HEK293T (cell line): ENCODE results near the gene HAGHL.

Source experiments
- CTCF ChIA-PET: fragments of 350-600 bp; formaldehyde crosslinking; extraction: SDS; loops from one replicate; lab custom pipeline; 2021; ENCODE audit warnings: antibody characterized with exemption, inconsistent platforms; lab: Yijun Ruan, JAX
- POLR2A ChIA-PET: fragments of 350-600 bp; formaldehyde crosslinking; extraction: SDS; loops from one replicate; lab custom pipeline; 2020; ENCODE audit warnings: antibody characterized with exemption, inconsistent platforms; lab: Yijun Ruan, JAX
- DNase-seq: peaks from one replicate; pipeline ENCODE4 v3.0.0; 2012; ENCODE audit warnings: mixed read lengths; ENCODE audit errors: extremely low spot score
- ARNT ChIP-seq: fragments of 450-650 bp; IDR thresholded peaks from 2 replicates; pipeline ENCODE4 v1.6.1; 2017; ENCODE audit warnings: mild to moderate bottlenecking
- BHLHE40 ChIP-seq: fragments of 450-650 bp; IDR thresholded peaks from 2 replicates; pipeline ENCODE4 v1.6.1; 2016; ENCODE audit warnings: mild to moderate bottlenecking, moderate library complexity, borderline replicate concordance
- CTBP1 ChIP-seq: fragments of 450-650 bp; IDR thresholded peaks from 2 replicates; pipeline ENCODE4 v1.6.1; 2016; ENCODE audit warnings: borderline replicate concordance
- ELF4 ChIP-seq: fragments of 450-650 bp; IDR thresholded peaks from 2 replicates; pipeline ENCODE4 v1.6.1; 2017; ENCODE audit warnings: antibody characterized with exemption
- FOXA1 ChIP-seq: fragments of 450-650 bp; IDR thresholded peaks from 2 replicates; pipeline ENCODE4 v1.6.1; 2016; ENCODE audit warnings: mild to moderate bottlenecking
- FOXK2 ChIP-seq: fragments of 450-650 bp; IDR thresholded peaks from 2 replicates; pipeline ENCODE4 v1.6.1; 2016; ENCODE audit warnings: mild to moderate bottlenecking
- FOXM1 ChIP-seq: fragments of 450-650 bp; IDR thresholded peaks from 2 replicates; pipeline ENCODE4 v1.6.1; 2017; ENCODE audit warnings: mild to moderate bottlenecking, borderline replicate concordance
- HDGF ChIP-seq: fragments of 450-650 bp; IDR thresholded peaks from 2 replicates; pipeline ENCODE4 v1.6.1; 2017; ENCODE audit warnings: antibody characterized with exemption, borderline replicate concordance
- L3MBTL2 ChIP-seq: fragments of 450-650 bp; conservative IDR thresholded peaks from 2 replicates; pipeline ENCODE4 v1.6.1; 2016; ENCODE audit warnings: mild to moderate bottlenecking
- LEF1 ChIP-seq: fragments of 450-650 bp; IDR thresholded peaks from 2 replicates; pipeline ENCODE4 v1.6.1; 2017; ENCODE audit warnings: mild to moderate bottlenecking, borderline replicate concordance
- NFRKB ChIP-seq: fragments of 450-650 bp; IDR thresholded peaks from 2 replicates; pipeline ENCODE4 v1.6.1; 2016; ENCODE audit warnings: mild to moderate bottlenecking, moderate library complexity
- SP1 ChIP-seq: fragments of 450-650 bp; IDR thresholded peaks from 2 replicates; pipeline ENCODE4 v1.6.1; 2017
- SUZ12 ChIP-seq: fragments of 450-650 bp; IDR thresholded peaks from 2 replicates; pipeline ENCODE4 v1.6.1; 2016; ENCODE audit warnings: mild to moderate bottlenecking
- TARDBP ChIP-seq: fragments of 450-650 bp; IDR thresholded peaks from 2 replicates; pipeline ENCODE4 v1.6.1; 2016
- ZNF384 ChIP-seq: fragments of 450-650 bp; IDR thresholded peaks from 2 replicates; pipeline ENCODE4 v1.6.1; 2016
- TF ChIP-seq, protein P1 (sequence below): fragments of 450-650 bp; IDR thresholded peaks from 2 replicates; pipeline ENCODE4 v1.6.1; 2016

HAGHL gene

GRCh38 chr16:729768-730665, 3.1 kb downstream of the HAGHL start:
- CTCF ChIA-PET, result interaction anchor here (0.7 to 1.0 kb wide), 2 partner anchors 55 to 571 kb away, joined by 3 to 4 read pairs; no protein-coding TSS in a partner anchor
- POLR2A ChIA-PET, result interaction anchor here (0.9 to 4.8 kb wide), 5 partner anchors 9 to 59 kb away, joined by 3 to 47 read pairs (median 3); partner anchors contain the start of genes ANTKMT, CHTF18, CIAO3 and RPUSD1

DNA sequence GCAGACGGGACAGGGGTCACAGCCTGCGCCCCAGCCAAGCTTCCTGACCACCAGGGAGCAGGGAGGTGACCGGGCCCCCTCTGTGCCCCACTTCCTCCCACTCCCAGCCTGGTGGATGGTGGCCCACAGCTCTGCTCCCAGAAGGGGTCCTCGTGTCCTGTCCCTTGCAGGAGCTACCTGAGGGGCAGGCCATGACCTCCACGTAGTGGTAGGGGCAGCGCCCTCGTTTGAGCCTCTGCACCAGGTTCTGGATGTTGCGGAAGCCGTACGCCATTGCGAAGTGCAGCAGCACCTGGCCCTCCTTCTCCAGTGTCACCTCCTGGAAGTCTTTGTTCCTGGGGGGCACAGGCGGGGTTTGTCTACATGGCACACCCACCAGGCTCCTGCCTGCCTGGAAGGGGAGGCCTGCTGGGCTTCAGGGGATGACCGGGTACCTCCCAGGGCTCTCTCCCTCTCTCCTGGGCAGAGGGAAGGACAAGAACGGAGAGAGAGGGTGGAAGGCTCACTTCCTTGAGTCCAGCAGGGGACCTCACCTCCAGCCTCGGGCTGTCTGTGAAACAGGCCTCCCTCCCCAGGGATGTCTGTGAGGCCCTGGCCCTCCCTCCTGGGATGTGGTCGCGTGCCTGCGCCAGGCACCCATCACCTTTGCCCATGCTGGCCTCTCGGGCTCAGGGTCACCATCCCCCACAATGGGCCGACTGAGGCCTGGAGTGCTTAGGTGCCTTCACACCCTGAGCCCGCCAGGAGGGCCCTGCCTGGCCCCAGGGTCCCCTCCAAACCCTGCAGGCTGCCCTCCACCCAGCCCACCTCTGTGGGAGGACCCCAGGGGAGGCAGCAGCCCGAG, 4.0 kb downstream of the HAGHL start:
- POLR2A ChIA-PET, result interaction anchor here (0.9 to 4.8 kb wide), 5 partner anchors 9 to 54 kb away, joined by 3 to 47 read pairs (median 3); partner anchors contain the start of genes ANTKMT and CIAO3
- no peak for DNase-seq

More at GRCh38 chr16:729768-730665, 3.1 kb downstream of the HAGHL start:
- no peak for TF ChIP-seq TARDBP
- no peak for TF ChIP-seq NFRKB
- no peak for TF ChIP-seq ELF4
- TF ChIP-seq, protein P1, sequence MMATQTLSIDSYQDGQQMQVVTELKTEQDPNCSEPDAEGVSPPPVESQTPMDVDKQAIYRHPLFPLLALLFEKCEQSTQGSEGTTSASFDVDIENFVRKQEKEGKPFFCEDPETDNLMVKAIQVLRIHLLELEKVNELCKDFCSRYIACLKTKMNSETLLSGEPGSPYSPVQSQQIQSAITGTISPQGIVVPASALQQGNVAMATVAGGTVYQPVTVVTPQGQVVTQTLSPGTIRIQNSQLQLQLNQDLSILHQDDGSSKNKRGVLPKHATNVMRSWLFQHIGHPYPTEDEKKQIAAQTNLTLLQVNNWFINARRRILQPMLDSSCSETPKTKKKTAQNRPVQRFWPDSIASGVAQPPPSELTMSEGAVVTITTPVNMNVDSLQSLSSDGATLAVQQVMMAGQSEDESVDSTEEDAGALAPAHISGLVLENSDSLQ, result no peak
- no peak for TF ChIP-seq FOXA1
- no peak for TF ChIP-seq SUZ12
- TF ChIP-seq HDGF, result no peak
- no peak for TF ChIP-seq L3MBTL2
- no peak for TF ChIP-seq ZNF384
- no peak for TF ChIP-seq SP1
- no peak for TF ChIP-seq ARNT
- no peak for TF ChIP-seq BHLHE40
- TF ChIP-seq LEF1, result no peak
- TF ChIP-seq CTBP1, result no peak
- TF ChIP-seq FOXM1, result no peak
- DNase-seq, result no peak

GRCh38 chr16:732332-732731, 5.4 kb downstream of the HAGHL start:
- POLR2A ChIA-PET, result interaction anchor here (1.2 kb wide), 1 partner anchor 8 kb away, joined by 3 read pairs; no protein-coding TSS in a partner anchor
- no peak for DNase-seq
- no peak for TF ChIP-seq FOXK2
- TF ChIP-seq ZNF384, result no peak
- TF ChIP-seq FOXA1, result no peak
- CTCF ChIA-PET, result no interaction called here

More for the DNA sequence above, 4.0 kb downstream of the HAGHL start:
- CTCF ChIA-PET, result no interaction called here
- TF ChIP-seq BHLHE40 (no peak), LEF1 (no peak), ZNF384 (no peak), L3MBTL2 (no peak), SUZ12 (no peak), TARDBP (no peak), ELF4 (no peak), FOXK2 (no peak), SP1 (no peak), ARNT (no peak), HDGF (no peak), FOXA1 (no peak), CTBP1 (no peak), FOXM1 (no peak), NFRKB (no peak)
- TF ChIP-seq, protein P1, result no peak

GRCh38 chr16:732936-733335, 6.0 kb downstream of the HAGHL start:
- CTCF ChIA-PET, result no interaction called here
- no peak for TF ChIP-seq FOXK2
- TF ChIP-seq L3MBTL2, result no peak
- TF ChIP-seq ZNF384, result no peak
- no peak for TF ChIP-seq HDGF
- no peak for TF ChIP-seq BHLHE40
- TF ChIP-seq, protein P1, result no peak
- no peak for DNase-seq
- POLR2A ChIA-PET, result no interaction called here

DNA sequence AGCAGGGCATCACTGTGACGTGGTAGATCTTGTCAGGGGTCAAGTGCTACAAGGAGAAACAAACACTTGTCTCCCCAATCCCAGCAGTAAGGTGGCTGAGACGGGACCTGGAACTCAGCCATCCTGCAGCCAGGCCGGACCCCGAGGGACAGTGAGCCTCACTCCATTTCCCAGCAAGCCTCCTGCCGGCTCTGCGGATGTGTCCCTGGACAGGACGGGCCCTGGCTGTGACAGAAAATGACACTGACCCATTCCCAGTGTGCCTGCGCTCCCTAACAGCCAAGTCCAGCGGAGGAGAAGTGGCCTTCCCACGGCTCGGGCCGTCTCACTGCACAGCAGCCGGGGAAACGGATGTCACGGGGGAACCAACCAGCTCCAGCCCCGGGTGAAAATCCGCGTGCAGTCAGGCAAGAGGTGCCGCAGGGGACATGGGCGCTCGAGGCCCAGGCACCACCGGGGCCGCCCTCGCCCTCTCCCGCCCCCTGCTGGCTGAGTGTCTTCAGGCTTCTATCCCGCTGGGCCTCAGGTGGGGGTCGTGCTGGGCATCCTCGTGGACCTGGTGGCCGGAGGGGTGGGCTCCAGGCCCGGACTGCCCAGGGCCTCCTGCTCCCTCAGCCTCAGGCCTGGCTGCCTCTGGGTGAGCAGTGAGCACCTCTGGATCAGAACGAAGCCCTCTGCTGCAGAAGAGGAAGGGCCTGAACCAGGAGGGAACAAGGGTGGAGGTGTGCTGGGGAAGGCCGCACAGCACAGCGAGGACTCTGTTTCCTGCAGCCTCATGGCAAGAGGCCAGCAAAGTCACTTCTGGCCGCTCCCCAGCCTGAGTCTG, 6.7 kb downstream of the HAGHL start:
- TF ChIP-seq FOXK2 (no peak), NFRKB (no peak), SUZ12 (no peak), L3MBTL2 (no peak), LEF1 (no peak), TARDBP (no peak), BHLHE40 (no peak), ZNF384 (no peak), HDGF (no peak), ARNT (no peak), CTBP1 (no peak), SP1 (no peak), FOXA1 (no peak), ELF4 (no peak), FOXM1 (no peak)
- TF ChIP-seq, protein P1, result no peak
- no peak for DNase-seq
- ChIA-PET CTCF (no interaction called here), POLR2A (no interaction called here)
